Fibroblast of lung (primary cell): ENCODE measurements around the gene ABHD15.

ENCODE experiments used
- CTCF ChIP-seq, 2 donors: IDR thresholded peaks in 1 of 2; conservative IDR thresholded peaks in 1 of 2; 1 replicate in 1 of 2; 2 replicates in 1 of 2; pipeline ENCODE4 v1.5.1; 2011 to 2012; ENCODE audit warnings: low read length in 2 of 2, control low read depth in 1 of 2, inconsistent platforms in 1 of 2, low read depth in 1 of 2, mild to moderate bottlenecking in 1 of 2
- EZH2 ChIP-seq: IDR thresholded peaks from 2 replicates; pipeline ENCODE4 v1.5.1; 2012; ENCODE audit warnings: low read length, control low read depth, mild to moderate bottlenecking; ENCODE audit errors: missing control alignments

GRCh38 chr17:29566473-29567303 is at the start of gene ABHD15:
- TF ChIP-seq CTCF (conservative IDR thresholded peaks at IDR 0.05 in 1 of 2, IDR thresholded peaks at IDR 0.05 in 1 of 2; ENCODE audit: low read depth in 1 of 2, low read length in 2 of 2) (no peak), EZH2 (no peak)
